GM19035 (cell line): ENCODE results near the gene NR2F1.
"Not testable (repeated sequence)": the region's sequence is repeated elsewhere in the genome, so short reads cannot be mapped to it uniquely, and the experiment has no call there.

Experiments used
- ATAC-seq: cut with Tn5 transposase; IDR thresholded peaks from one replicate; pipeline ENCODE4 v1.9.1; 2021; ENCODE audit not compliant: unreplicated experiment

Gene NR2F1

GRCh38 chr5:93582677-93583438 lies at the start of gene NR2F1:
TSS of gene NR2F1 (plus strand) at chr5:93583222. CDS start at chr5:93585024, 1,802 bp downstream.
- ATAC-seq: no peak

- no peak for ATAC-seq
Measured at GRCh38 chr5:93545872-93546271, 37.1 kb upstream of the NR2F1 start.

- ATAC-seq: not testable (repeated sequence)
Measured at GRCh38 chr5:93549594-93549993, 33.4 kb upstream of the NR2F1 start.

GRCh38 chr5:93557021-93557604 lies 25.9 kb upstream of the NR2F1 start:
- no peak for ATAC-seq

GRCh38 chr5:93566091-93566490 lies 16.9 kb upstream of the NR2F1 start:
- ATAC-seq: no peak

- no peak for ATAC-seq
Measured at GRCh38 chr5:93567424-93567823, 15.6 kb upstream of the NR2F1 start.

GRCh38 chr5:93569300-93570160 lies 13.5 kb upstream of the NR2F1 start:
- no peak for ATAC-seq

- ATAC-seq: no peak
Measured at GRCh38 chr5:93570294-93571113, 12.5 kb upstream of the NR2F1 start.

GRCh38 chr5:93571114-93571949 lies 11.7 kb upstream of the NR2F1 start:
- no peak for ATAC-seq

- ATAC-seq: no peak
Measured at GRCh38 chr5:93572101-93572607, 10.9 kb upstream of the NR2F1 start.

- ATAC-seq: no peak
Measured at GRCh38 chr5:93572608-93573353, 10.2 kb upstream of the NR2F1 start.

- no peak for ATAC-seq
Measured at GRCh38 chr5:93573354-93574351, 9.4 kb upstream of the NR2F1 start.

GRCh38 chr5:93574491-93575305 lies 8.3 kb upstream of the NR2F1 start:
- no peak for ATAC-seq

- no peak for ATAC-seq
Measured at GRCh38 chr5:93575461-93576414, 7.3 kb upstream of the NR2F1 start.

GRCh38 chr5:93576994-93577853 lies 5.8 kb upstream of the NR2F1 start:
- no peak for ATAC-seq
